Stimulated activated CD4-positive, alpha-beta T cell treated with anti-CD3 and anti-CD28 coated beads, Interleukin-12 subunit alpha, Interleukin-12 subunit beta, amount 100 ng/mL, for 48 hours (primary cell): ENCODE data around the gene KAT6B.

Experiments
- DNase-seq, 3 donors: peaks; one replicate each; pipeline ENCODE4 v3.0.0-alpha.2; 2020; ENCODE audit warnings: low read depth in 2 of 3, low spot score in 1 of 3

Gene KAT6B

GRCh38 chr10:75062506-75063299 lies 236.3 kb downstream of the KAT6B start:
- DNase-seq: no peak

- no peak for DNase-seq
Measured at GRCh38 chr10:75063461-75064230, 237.2 kb downstream of the KAT6B start.

GRCh38 chr10:75065076-75065475 lies 238.7 kb downstream of the KAT6B start:
- DNase-seq: no peak

GRCh38 chr10:75066271-75066670 lies 239.9 kb downstream of the KAT6B start:
- no peak for DNase-seq

- DNase-seq: no peak
Measured at GRCh38 chr10:75067272-75067671, 240.9 kb downstream of the KAT6B start.

- no peak for DNase-seq
Measured at GRCh38 chr10:75068523-75068922, 242.1 kb downstream of the KAT6B start.

GRCh38 chr10:75070476-75070875 lies 244.1 kb downstream of the KAT6B start:
- DNase-seq: no peak

- no peak for DNase-seq
Measured at GRCh38 chr10:75070961-75071428, 244.6 kb downstream of the KAT6B start.

- no peak for DNase-seq
Measured at GRCh38 chr10:75071756-75072155, 245.4 kb downstream of the KAT6B start.

- no peak for DNase-seq
Measured at GRCh38 chr10:75072727-75073126, 246.3 kb downstream of the KAT6B start.

GRCh38 chr10:75073442-75073841 lies 247.0 kb downstream of the KAT6B start:
- no peak for DNase-seq

- no peak for DNase-seq
Measured at GRCh38 chr10:75074711-75075445, 248.5 kb downstream of the KAT6B start.

- no peak for DNase-seq
Measured at GRCh38 chr10:75076348-75076747, 249.9 kb downstream of the KAT6B start.

GRCh38 chr10:75079436-75080083 lies 253.2 kb downstream of the KAT6B start:
- DNase-seq: no peak

GRCh38 chr10:75080554-75080953 lies 254.2 kb downstream of the KAT6B start:
- no peak for DNase-seq

- DNase-seq: no peak
Measured at GRCh38 chr10:75081379-75081778, 255.0 kb downstream of the KAT6B start.
